Endothelial cell of umbilical vein (primary cell): ENCODE data around the gene ANKRD50. TPM values are rescaled to one million over a fixed set of nuclear protein-coding genes. Genes with fewer than 3 reads are reported as not detected.

Experiments
- BruUV-seq: library from RNA; stranded (reverse); fragments of 400-500 nt; replicated peaks from 2 replicates; lab custom pipeline; 2021; lab: Mats Ljungman, UMichigan
- CTCF ChIA-PET: fragments of 300-600, 350-600 bp; sonication (Branson Sonifier 250); formaldehyde crosslinking; loops from one replicate; lab custom pipeline; 2021; ENCODE audit warnings: antibody characterized with exemption, inconsistent platforms; lab: Charles Lee
- POLR2A ChIA-PET: fragments of 300-600, 350-600 bp; sonication (Branson Sonifier 250); formaldehyde crosslinking; loops from one replicate; lab custom pipeline; 2021; ENCODE audit warnings: antibody characterized with exemption, inconsistent platforms; lab: Charles Lee
- DNase-seq: peaks from one replicate; pipeline ENCODE4 v3.0.0-alpha.2; 2011; ENCODE audit warnings: low read depth, low spot score
- FAIRE-seq: peaks from 2 replicates; lab custom pipeline; 2011; peaks lifted over from hg19 to GRCh38; lab: Jason Lieb, UNC
- H2AFZ ChIP-seq: 2 replicates; pipeline ENCODE4 v1.6.0; 2012; ENCODE audit warnings: low read depth, low read length, control low read depth, inconsistent platforms
- H3K27ac ChIP-seq: 2 replicates; pipeline ENCODE4 v1.5.1; 2011; ENCODE audit warnings: low read depth, mild to moderate bottlenecking, control low read depth, low read length, moderate library complexity; ENCODE audit not compliant: insufficient read depth
- H3K27me3 ChIP-seq, 2 experiments: 2 replicates each; pipeline versions ENCODE4 v1.6.0 to v1.6.1; 2011; ENCODE audit warnings: low read length in 2 of 2, mixed read lengths in 1 of 2; ENCODE audit not compliant: control insufficient read depth in 2 of 2, insufficient read depth in 2 of 2
- H3K36me3 ChIP-seq, 2 experiments: 2 replicates in 1 of 2; 3 replicates in 1 of 2; pipeline ENCODE4 v1.5.1; 2011; ENCODE audit warnings: low read length in 2 of 2, mild to moderate bottlenecking in 1 of 2, moderate library complexity in 1 of 2; ENCODE audit not compliant: control insufficient read depth in 2 of 2, insufficient read depth in 2 of 2; ENCODE audit errors: extremely low read depth in 1 of 2
- H3K4me1 ChIP-seq: 3 replicates; pipeline ENCODE4 v1.5.1; 2011; ENCODE audit warnings: mild to moderate bottlenecking, low read length; ENCODE audit not compliant: control insufficient read depth, insufficient read depth; ENCODE audit errors: extremely low read depth
- H3K4me2 ChIP-seq: 2 replicates; pipeline ENCODE4 v1.6.1; 2011; ENCODE audit warnings: low read length, control low read depth, mixed read lengths; ENCODE audit not compliant: insufficient read depth
- H3K4me3 ChIP-seq, 3 experiments: fragments of 200-600 bp in 1 of 3; sonication (generic), shearing (Covaris generic) in 1 of 3; replicated peaks in 1 of 3; 2 replicates each; pipeline ENCODE4 v1.5.1; 2011 to 2016; ENCODE audit warnings: control low read depth in 3 of 3, low read length in 3 of 3, mild to moderate bottlenecking in 2 of 3, inconsistent platforms in 1 of 3, low read depth in 1 of 3, moderate library complexity in 1 of 3; ENCODE audit not compliant: insufficient read depth in 1 of 3
- H3K79me2 ChIP-seq: 2 replicates; pipeline ENCODE4 v1.6.0; 2012; ENCODE audit warnings: low read length, inconsistent platforms; ENCODE audit not compliant: control insufficient read depth, insufficient read depth
- H3K9ac ChIP-seq: replicated peaks from 2 replicates; pipeline ENCODE3; 2011; ENCODE audit warnings: low read length, control low read depth; ENCODE audit not compliant: insufficient read depth; ENCODE audit errors: extremely low read depth
- H3K9me1 ChIP-seq: replicated peaks from 3 replicates; pipeline ENCODE4 v1.6.0; 2011; ENCODE audit warnings: mild to moderate bottlenecking, low read length; ENCODE audit not compliant: control insufficient read depth, insufficient read depth; ENCODE audit errors: extremely low read depth
- H3K9me3 ChIP-seq: replicated peaks from 2 replicates; pipeline ENCODE4 v1.5.1; 2012; ENCODE audit warnings: low read length, inconsistent platforms; ENCODE audit not compliant: control insufficient read depth, insufficient read depth
- H4K20me1 ChIP-seq: replicated peaks from 2 replicates; pipeline ENCODE3; 2011; ENCODE audit warnings: mild to moderate bottlenecking, low read length; ENCODE audit not compliant: control insufficient read depth, insufficient read depth; ENCODE audit errors: extremely low read depth
- EZH2 ChIP-seq: IDR thresholded peaks from 2 replicates; pipeline ENCODE4 v1.6.1; 2012; ENCODE audit warnings: borderline replicate concordance, low read depth, mild to moderate bottlenecking, moderate library complexity, low read length, inconsistent platforms; ENCODE audit not compliant: severe bottlenecking
- FOS ChIP-seq: IDR thresholded peaks from 2 replicates; pipeline ENCODE4 v1.6.1; 2011; ENCODE audit warnings: mild to moderate bottlenecking, low read length, moderate library complexity, borderline replicate concordance; ENCODE audit not compliant: insufficient read depth
- GATA2 ChIP-seq: IDR thresholded peaks from 2 replicates; pipeline ENCODE4 v1.7.0; 2011; ENCODE audit warnings: low read depth, mild to moderate bottlenecking, moderate library complexity, mixed read lengths, low read length; ENCODE audit not compliant: insufficient read length, insufficient read depth
- JUN ChIP-seq: IDR thresholded peaks from 2 replicates; pipeline ENCODE4 v1.6.1; 2011; ENCODE audit warnings: borderline replicate concordance, low read depth; ENCODE audit not compliant: insufficient read length, insufficient read depth
- MYC ChIP-seq: IDR thresholded peaks from one replicate; pipeline ENCODE4 v1.6.1; 2011; ENCODE audit warnings: mild to moderate bottlenecking, low read depth, low read length
- POLR2A ChIP-seq: IDR thresholded peaks from 2 replicates; pipeline ENCODE4 v1.6.1; 2012; ENCODE audit warnings: low read depth, mild to moderate bottlenecking, control low read depth, low read length
- POLR2AphosphoS5 ChIP-seq: IDR thresholded peaks from 2 replicates; pipeline ENCODE4 v1.6.1; 2012; ENCODE audit warnings: low read depth, mild to moderate bottlenecking, control low read depth, low read length, moderate library complexity; ENCODE audit not compliant: insufficient read depth
- dilution Hi-C: fragments of 300-500 bp; cut with MboI; formaldehyde crosslinking; loops from one replicate; pipeline ENCODE4 v1.15.0; 2019; ENCODE audit warnings: low sequenced_read_pairs; ENCODE audit not compliant: extremely low pct_ligation_motif_present
- intact Hi-C: fragments of 100-400 bp; cut with micrococcal nuclease; formaldehyde crosslinking; loops from one replicate; pipeline ENCODE4 v1.10.0; 2022
- polyA plus RNA-seq, 4 experiments: library from polyadenylated mRNA; depleted of rRNA in 3 of 4; stranded (reverse) in 3 of 4; unstranded in 1 of 4; fragments of >200 nt; gene quantifications; 2 replicates each; pipeline versions ENCODE4 v1.2.1 to v1.2.3, GENCODE V29; 2011 to 2012; ENCODE audit warnings: missing spikeins in 1 of 4
- total RNA-seq: library from RNA; stranded (reverse); gene quantifications from 2 replicates; pipeline ENCODE4 v1.2.3, GENCODE V29; 2021
- TF ChIP-seq, protein P1 (sequence below), 2 donors: IDR thresholded peaks; 1 replicate in 1 of 2; 2 replicates in 1 of 2; pipeline ENCODE4 v1.5.1; 2011; ENCODE audit warnings: low read length in 2 of 2, mild to moderate bottlenecking in 2 of 2, moderate library complexity in 2 of 2, control low read depth in 1 of 2, inconsistent platforms in 1 of 2, low read depth in 1 of 2; ENCODE audit not compliant: insufficient read depth in 1 of 2; ENCODE audit errors: extremely low read depth in 1 of 2
- TF ChIP-seq, protein P2 (sequence below): IDR thresholded peaks from 2 replicates; pipeline ENCODE4 v1.6.1; 2011; ENCODE audit not compliant: insufficient read depth, insufficient read length

Gene ANKRD50
- total and polyA plus RNA-seq, 2 donors (not counting 3 experiments of a cell fraction or from before 2014, with no cell fraction given), result 24.5 to 63.6 TPM

DNA sequence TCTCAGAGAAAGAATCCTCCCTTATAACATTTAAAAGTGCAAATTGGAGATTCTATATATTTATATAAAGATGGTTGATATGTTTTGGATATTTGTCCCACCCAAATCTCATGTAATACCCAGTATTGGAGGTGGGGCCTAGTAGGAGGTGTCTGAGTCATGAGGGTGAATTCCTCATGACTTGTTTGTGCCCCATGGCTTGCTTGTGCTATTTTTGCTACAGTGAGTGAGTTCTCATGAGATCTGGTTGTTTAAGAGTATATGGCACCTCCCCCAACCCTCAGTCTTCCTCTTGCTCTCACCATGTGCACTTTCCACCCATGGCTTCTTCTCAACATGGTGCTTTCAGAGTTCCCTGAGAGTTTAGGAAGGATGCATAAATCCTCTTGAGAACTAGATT lies 9.5 kb upstream of the ANKRD50 start:
- Histone ChIP-seq H3K79me2 (no peaks in the 10 kb centered on the region), H3K4me3 (no peak overlapping the region), H3K9ac (no peak overlapping the region), H3K27me3 (no peaks in the 10 kb centered on the region), H3K4me1 (no peaks in the 10 kb centered on the region), H3K36me3 (no peaks in the 10 kb centered on the region), H3K9me3 (no peaks in the 10 kb centered on the region), H3K27ac (no peak overlapping the region), H2AFZ (no peak overlapping the region), H4K20me1 (no peaks in the 10 kb centered on the region), H3K9me1 (no peaks in the 10 kb centered on the region), H3K4me2 (no peak overlapping the region)
- ChIA-PET POLR2A (no interaction called here), CTCF (no interaction called here)
- intact Hi-C loops (no loop called here), dilution Hi-C loops (no loop called here)
- BruUV-seq, result no TSS peak
- DNase-seq (no peak), FAIRE-seq (no peak)
- TF ChIP-seq POLR2AphosphoS5, result no peak
- TF ChIP-seq, protein P1, sequence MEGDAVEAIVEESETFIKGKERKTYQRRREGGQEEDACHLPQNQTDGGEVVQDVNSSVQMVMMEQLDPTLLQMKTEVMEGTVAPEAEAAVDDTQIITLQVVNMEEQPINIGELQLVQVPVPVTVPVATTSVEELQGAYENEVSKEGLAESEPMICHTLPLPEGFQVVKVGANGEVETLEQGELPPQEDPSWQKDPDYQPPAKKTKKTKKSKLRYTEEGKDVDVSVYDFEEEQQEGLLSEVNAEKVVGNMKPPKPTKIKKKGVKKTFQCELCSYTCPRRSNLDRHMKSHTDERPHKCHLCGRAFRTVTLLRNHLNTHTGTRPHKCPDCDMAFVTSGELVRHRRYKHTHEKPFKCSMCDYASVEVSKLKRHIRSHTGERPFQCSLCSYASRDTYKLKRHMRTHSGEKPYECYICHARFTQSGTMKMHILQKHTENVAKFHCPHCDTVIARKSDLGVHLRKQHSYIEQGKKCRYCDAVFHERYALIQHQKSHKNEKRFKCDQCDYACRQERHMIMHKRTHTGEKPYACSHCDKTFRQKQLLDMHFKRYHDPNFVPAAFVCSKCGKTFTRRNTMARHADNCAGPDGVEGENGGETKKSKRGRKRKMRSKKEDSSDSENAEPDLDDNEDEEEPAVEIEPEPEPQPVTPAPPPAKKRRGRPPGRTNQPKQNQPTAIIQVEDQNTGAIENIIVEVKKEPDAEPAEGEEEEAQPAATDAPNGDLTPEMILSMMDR (IDR thresholded peaks at IDR 0.05; ENCODE audit: extremely low read depth in 1 of 2, insufficient read depth in 1 of 2, low read depth in 1 of 2, low read length in 2 of 2), result no peak
- no peak for TF ChIP-seq MYC
- TF ChIP-seq POLR2A, result no peak
- TF ChIP-seq FOS, result no peak
- no peak for TF ChIP-seq JUN

DNA sequence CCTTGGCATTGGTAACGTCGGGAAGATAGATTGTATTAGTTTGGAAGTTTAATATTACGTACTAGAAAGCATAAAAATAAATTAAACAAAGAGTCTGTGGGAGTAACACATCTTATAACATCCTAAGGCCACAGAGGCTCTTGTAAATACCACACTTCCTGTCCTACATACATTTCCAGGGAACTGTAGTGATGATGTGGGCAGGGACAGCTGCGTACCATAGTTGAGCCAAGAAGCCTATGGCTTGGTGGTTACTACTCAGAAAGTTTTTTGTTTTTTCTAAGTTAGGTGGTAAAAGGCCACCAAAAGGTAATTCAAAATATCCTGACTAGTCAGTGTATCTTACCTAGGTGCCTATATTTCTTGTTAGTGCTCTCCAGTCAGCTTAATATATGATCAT lies 4.6 kb upstream of the ANKRD50 start:
- no peak for DNase-seq
- no peak for TF ChIP-seq JUN
- TF ChIP-seq, protein P2, sequence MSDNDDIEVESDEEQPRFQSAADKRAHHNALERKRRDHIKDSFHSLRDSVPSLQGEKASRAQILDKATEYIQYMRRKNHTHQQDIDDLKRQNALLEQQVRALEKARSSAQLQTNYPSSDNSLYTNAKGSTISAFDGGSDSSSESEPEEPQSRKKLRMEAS, result no peak
- TF ChIP-seq MYC, result no peak
- TF ChIP-seq POLR2A, result no peak
- no peak for TF ChIP-seq GATA2
- TF ChIP-seq EZH2, result no peak
- no peak for TF ChIP-seq POLR2AphosphoS5
- no peak for TF ChIP-seq FOS
- TF ChIP-seq, protein P1 (IDR thresholded peaks at IDR 0.05; ENCODE audit: extremely low read depth in 1 of 2, insufficient read depth in 1 of 2, low read depth in 1 of 2, low read length in 2 of 2), result no peak
- no peak overlapping the region for H3K9ac ChIP-seq
- H4K20me1 ChIP-seq, result no peaks in the 10 kb centered on the region
- BruUV-seq, result no TSS peak
- no peak overlapping the region for H2AFZ ChIP-seq
- ChIA-PET POLR2A (no interaction called here), CTCF (no interaction called here)
- FAIRE-seq, result no peak
- dilution Hi-C loops, result no loop called here
- H3K4me1 ChIP-seq, result peaks cover 8% of the 10 kb centered on the region
- no peak overlapping the region for H3K27ac ChIP-seq
- peaks cover 3% of the 10 kb centered on the region for H3K79me2 ChIP-seq
- H3K9me1 ChIP-seq, result no peaks in the 10 kb centered on the region
- H3K27me3 ChIP-seq, result no peaks in the 10 kb centered on the region
- no peaks in the 10 kb centered on the region for H3K9me3 ChIP-seq
- H3K36me3 ChIP-seq, result no peaks in the 10 kb centered on the region
- H3K4me3 ChIP-seq, result no peak overlapping the region
- H3K4me2 ChIP-seq, result no peak overlapping the region
- intact Hi-C loops, result no loop called here
